HEK293 (cell line): ENCODE results near the gene RINL.

ENCODE experiments used
- KLF10 ChIP-seq: fragments of 450-650 bp; IDR thresholded peaks from 2 replicates; pipeline ENCODE4 v1.5.1; 2018; ENCODE audit warnings: missing biosample characterization, mild to moderate bottlenecking, missing genetic modification characterization
- MYNN ChIP-seq: fragments of 450-650 bp; formaldehyde crosslinking; IDR thresholded peaks from 2 replicates; pipeline ENCODE4 v1.5.1; 2016; ENCODE audit warnings: missing biosample characterization, missing genetic modification characterization, borderline replicate concordance
- OSR2 ChIP-seq: fragments of 450-650 bp; formaldehyde crosslinking; IDR thresholded peaks from 2 replicates; pipeline ENCODE4 v1.5.1; 2016; ENCODE audit warnings: missing biosample characterization, missing genetic modification characterization
- PRDM1 ChIP-seq: fragments of 450-650 bp; formaldehyde crosslinking; IDR thresholded peaks from 2 replicates; pipeline ENCODE4; 2016; ENCODE audit warnings: missing biosample characterization, missing genetic modification characterization
- WT1 ChIP-seq: fragments of 450-650 bp; formaldehyde crosslinking; IDR thresholded peaks from 2 replicates; pipeline ENCODE4 v1.5.1; 2016; ENCODE audit warnings: missing biosample characterization, missing genetic modification characterization
- ZBTB11 ChIP-seq: fragments of 450-650 bp; formaldehyde crosslinking; conservative IDR thresholded peaks from 2 replicates; pipeline ENCODE4 v1.5.1; 2016; ENCODE audit warnings: low read depth, missing biosample characterization, missing genetic modification characterization
- ZBTB44 ChIP-seq: fragments of 450-650 bp; IDR thresholded peaks from 2 replicates; pipeline ENCODE4 v1.5.1; 2018; ENCODE audit warnings: missing biosample characterization, mild to moderate bottlenecking, missing genetic modification characterization
- ZBTB48 ChIP-seq: fragments of 450-650 bp; formaldehyde crosslinking; IDR thresholded peaks from 2 replicates; pipeline ENCODE4 v1.5.1; 2016; ENCODE audit warnings: missing biosample characterization, missing genetic modification characterization
- ZNF140 ChIP-seq: fragments of 450-650 bp; formaldehyde crosslinking; IDR thresholded peaks from 2 replicates; pipeline ENCODE4 v1.5.1; 2016; ENCODE audit warnings: missing biosample characterization, missing genetic modification characterization
- ZNF174 ChIP-seq: fragments of 450-650 bp; formaldehyde crosslinking; IDR thresholded peaks from 2 replicates; pipeline ENCODE4 v1.5.0; 2017; ENCODE audit warnings: missing biosample characterization, mild to moderate bottlenecking, missing genetic modification characterization
- ZNF221 ChIP-seq: fragments of 450-650 bp; formaldehyde crosslinking; IDR thresholded peaks from 2 replicates; pipeline ENCODE4 v1.5.1; 2017; ENCODE audit warnings: missing biosample characterization, missing genetic modification characterization, borderline replicate concordance
- ZNF266 ChIP-seq: fragments of 450-650 bp; formaldehyde crosslinking; IDR thresholded peaks from 2 replicates; pipeline ENCODE4 v1.5.1; 2016; ENCODE audit warnings: missing biosample characterization, missing genetic modification characterization, low read depth
- ZNF311 ChIP-seq: fragments of 450-650 bp; formaldehyde crosslinking; IDR thresholded peaks from 2 replicates; pipeline ENCODE4 v1.5.1; 2017; ENCODE audit warnings: missing biosample characterization, missing genetic modification characterization, borderline replicate concordance
- ZNF37A ChIP-seq: fragments of 450-650 bp; IDR thresholded peaks from 2 replicates; pipeline ENCODE4 v1.5.1; 2018; ENCODE audit warnings: missing biosample characterization, missing genetic modification characterization
- ZNF394 ChIP-seq: fragments of 450-650 bp; formaldehyde crosslinking; IDR thresholded peaks from 2 replicates; pipeline ENCODE4 v1.5.1; 2016; ENCODE audit warnings: missing biosample characterization, missing genetic modification characterization, mild to moderate bottlenecking, moderate library complexity, borderline replicate concordance
- ZNF514 ChIP-seq: fragments of 450-650 bp; formaldehyde crosslinking; IDR thresholded peaks from 2 replicates; pipeline ENCODE4 v1.5.1; 2016; ENCODE audit warnings: missing biosample characterization, missing genetic modification characterization
- ZNF544 ChIP-seq: fragments of 450-650 bp; formaldehyde crosslinking; IDR thresholded peaks from 2 replicates; pipeline ENCODE4 v1.5.0; 2017; ENCODE audit warnings: missing biosample characterization, missing genetic modification characterization
- ZNF549 ChIP-seq: fragments of 450-650 bp; IDR thresholded peaks from 2 replicates; pipeline ENCODE4 v1.5.1; 2018; ENCODE audit warnings: missing biosample characterization, missing genetic modification characterization, mild to moderate bottlenecking, inconsistent platforms, moderate library complexity
- ZNF596 ChIP-seq: fragments of 450-650 bp; IDR thresholded peaks from 2 replicates; pipeline ENCODE4 v1.5.0; 2018; ENCODE audit warnings: missing biosample characterization, mild to moderate bottlenecking, missing genetic modification characterization, moderate library complexity
- ZNF660 ChIP-seq: fragments of 450-650 bp; IDR thresholded peaks from 2 replicates; pipeline ENCODE4 v1.5.1; 2018; ENCODE audit warnings: missing biosample characterization, mild to moderate bottlenecking, missing genetic modification characterization
- ZNF677 ChIP-seq: fragments of 450-650 bp; IDR thresholded peaks from 2 replicates; pipeline ENCODE4 v1.5.0; 2018; ENCODE audit warnings: missing biosample characterization, mild to moderate bottlenecking, missing genetic modification characterization, moderate library complexity
- ZNF792 ChIP-seq: fragments of 450-650 bp; formaldehyde crosslinking; IDR thresholded peaks from 2 replicates; pipeline ENCODE4 v1.5.1; 2016; ENCODE audit warnings: missing biosample characterization, missing genetic modification characterization
- ZSCAN16 ChIP-seq: fragments of 450-650 bp; formaldehyde crosslinking; IDR thresholded peaks from 2 replicates; pipeline ENCODE4 v1.5.1; 2016; ENCODE audit warnings: missing biosample characterization, missing genetic modification characterization
- TF ChIP-seq, protein P1 (sequence below): fragments of 450-650 bp; formaldehyde crosslinking; IDR thresholded peaks from 2 replicates; pipeline ENCODE4 v1.5.1; 2016; ENCODE audit warnings: missing biosample characterization, missing genetic modification characterization
- TF ChIP-seq, protein P2 (sequence below): fragments of 450-650 bp; formaldehyde crosslinking; IDR thresholded peaks from 2 replicates; pipeline ENCODE4 v1.5.1; 2017; ENCODE audit warnings: missing biosample characterization, missing genetic modification characterization
- TF ChIP-seq, protein P3 (sequence below): fragments of 450-650 bp; formaldehyde crosslinking; IDR thresholded peaks from 2 replicates; pipeline ENCODE4 v1.5.1; 2016; ENCODE audit warnings: missing biosample characterization, missing genetic modification characterization

The RINL gene

DNA sequence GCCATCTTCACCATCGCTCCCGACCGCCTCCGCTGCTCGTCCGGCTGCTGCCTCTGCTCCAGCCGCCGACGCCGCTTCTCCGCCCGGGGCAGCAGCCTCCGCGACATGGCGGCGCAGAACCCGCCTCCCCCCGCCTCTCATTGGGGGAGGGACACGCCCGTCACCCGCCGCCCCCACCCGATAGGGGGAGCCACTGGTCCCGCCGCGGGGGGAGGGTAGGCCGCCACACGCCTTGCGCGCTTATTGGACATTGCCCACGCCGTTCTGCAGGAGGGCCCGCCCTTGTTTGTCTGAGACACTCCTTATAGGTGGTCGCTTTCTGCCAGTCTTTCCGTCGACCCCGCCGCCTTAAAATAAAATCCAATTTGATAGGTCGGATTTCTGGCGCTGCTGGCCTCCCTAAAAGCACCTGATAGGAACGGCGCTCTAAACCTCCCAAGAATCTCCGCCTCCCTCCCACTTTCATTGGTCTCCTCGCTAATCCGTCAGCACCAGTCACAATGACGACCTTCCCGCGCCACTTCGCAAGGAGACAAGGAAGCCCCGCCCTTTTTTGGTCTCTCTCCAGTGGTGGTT is 28.1 kb downstream of the RINL start, which contains the start of gene HNRNPL (continued):
- peak; percentile 99 for TF ChIP-seq ZNF394 (tag by site-specific recombination)
- TF ChIP-seq, protein P1, sequence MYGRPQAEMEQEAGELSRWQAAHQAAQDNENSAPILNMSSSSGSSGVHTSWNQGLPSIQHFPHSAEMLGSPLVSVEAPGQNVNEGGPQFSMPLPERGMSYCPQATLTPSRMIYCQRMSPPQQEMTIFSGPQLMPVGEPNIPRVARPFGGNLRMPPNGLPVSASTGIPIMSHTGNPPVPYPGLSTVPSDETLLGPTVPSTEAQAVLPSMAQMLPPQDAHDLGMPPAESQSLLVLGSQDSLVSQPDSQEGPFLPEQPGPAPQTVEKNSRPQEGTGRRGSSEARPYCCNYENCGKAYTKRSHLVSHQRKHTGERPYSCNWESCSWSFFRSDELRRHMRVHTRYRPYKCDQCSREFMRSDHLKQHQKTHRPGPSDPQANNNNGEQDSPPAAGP (tag by site-specific recombination), result peak; percentile 90
- no peak; the same call in 1 of the 2 replicates for TF ChIP-seq OSR2
- TF ChIP-seq ZNF660, result peak; percentile 96
- no peak for TF ChIP-seq ZBTB11 (tag by site-specific recombination)
- no peak for TF ChIP-seq ZNF221 (tag by site-specific recombination)
- TF ChIP-seq ZNF266, result no peak
- TF ChIP-seq KLF10 (tag by site-specific recombination), result peak; percentile 60; the same call in 1 of the 2 replicates
- no peak for TF ChIP-seq ZBTB48
- TF ChIP-seq ZNF544 (tag by site-specific recombination), result no peak
- no peak for TF ChIP-seq ZNF514 (tag by site-specific recombination)
- TF ChIP-seq, protein P2, sequence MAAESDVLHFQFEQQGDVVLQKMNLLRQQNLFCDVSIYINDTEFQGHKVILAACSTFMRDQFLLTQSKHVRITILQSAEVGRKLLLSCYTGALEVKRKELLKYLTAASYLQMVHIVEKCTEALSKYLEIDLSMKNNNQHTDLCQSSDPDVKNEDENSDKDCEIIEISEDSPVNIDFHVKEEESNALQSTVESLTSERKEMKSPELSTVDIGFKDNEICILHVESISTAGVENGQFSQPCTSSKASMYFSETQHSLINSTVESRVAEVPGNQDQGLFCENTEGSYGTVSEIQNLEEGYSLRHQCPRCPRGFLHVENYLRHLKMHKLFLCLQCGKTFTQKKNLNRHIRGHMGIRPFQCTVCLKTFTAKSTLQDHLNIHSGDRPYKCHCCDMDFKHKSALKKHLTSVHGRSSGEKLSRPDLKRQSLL, result no peak
- TF ChIP-seq ZNF311 (tag by site-specific recombination), result no peak
- no peak for TF ChIP-seq MYNN (tag by site-specific recombination)
- TF ChIP-seq ZNF596 (tag by site-specific recombination), result no peak
- no peak for TF ChIP-seq ZNF677
- TF ChIP-seq ZNF140 (tag by site-specific recombination), result no peak
- peak; percentile 78 for TF ChIP-seq WT1 (tag by site-specific recombination)
- no peak for TF ChIP-seq ZNF174 (tag by site-specific recombination)
- TF ChIP-seq ZNF549 (tag by site-specific recombination), result no peak
- TF ChIP-seq ZBTB44 (tag by site-specific recombination), result 0 out of 2 replicates have a peak, but pooled peaks have one; percentile 4
- TF ChIP-seq, protein P3, sequence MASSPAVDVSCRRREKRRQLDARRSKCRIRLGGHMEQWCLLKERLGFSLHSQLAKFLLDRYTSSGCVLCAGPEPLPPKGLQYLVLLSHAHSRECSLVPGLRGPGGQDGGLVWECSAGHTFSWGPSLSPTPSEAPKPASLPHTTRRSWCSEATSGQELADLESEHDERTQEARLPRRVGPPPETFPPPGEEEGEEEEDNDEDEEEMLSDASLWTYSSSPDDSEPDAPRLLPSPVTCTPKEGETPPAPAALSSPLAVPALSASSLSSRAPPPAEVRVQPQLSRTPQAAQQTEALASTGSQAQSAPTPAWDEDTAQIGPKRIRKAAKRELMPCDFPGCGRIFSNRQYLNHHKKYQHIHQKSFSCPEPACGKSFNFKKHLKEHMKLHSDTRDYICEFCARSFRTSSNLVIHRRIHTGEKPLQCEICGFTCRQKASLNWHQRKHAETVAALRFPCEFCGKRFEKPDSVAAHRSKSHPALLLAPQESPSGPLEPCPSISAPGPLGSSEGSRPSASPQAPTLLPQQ, result peak; percentile 97
- no peak for TF ChIP-seq ZNF37A
- no peak for TF ChIP-seq PRDM1 (tag by site-specific recombination)
- TF ChIP-seq ZNF792 (tag by site-specific recombination), result no peak
- no peak for TF ChIP-seq ZSCAN16 (tag by site-specific recombination)
